ENCODE results near the gene DAB1. TPM values are rescaled to one million over a fixed set of nuclear protein-coding genes. Genes with fewer than 3 reads are reported as not detected.
"Not testable (repeated sequence)": the region's sequence is repeated elsewhere in the genome, so short reads cannot be mapped to it uniquely, and the experiment has no call there.

The DAB1 gene
- total RNA-seq, 1 donor from 2014 or later: not detected

DNA sequence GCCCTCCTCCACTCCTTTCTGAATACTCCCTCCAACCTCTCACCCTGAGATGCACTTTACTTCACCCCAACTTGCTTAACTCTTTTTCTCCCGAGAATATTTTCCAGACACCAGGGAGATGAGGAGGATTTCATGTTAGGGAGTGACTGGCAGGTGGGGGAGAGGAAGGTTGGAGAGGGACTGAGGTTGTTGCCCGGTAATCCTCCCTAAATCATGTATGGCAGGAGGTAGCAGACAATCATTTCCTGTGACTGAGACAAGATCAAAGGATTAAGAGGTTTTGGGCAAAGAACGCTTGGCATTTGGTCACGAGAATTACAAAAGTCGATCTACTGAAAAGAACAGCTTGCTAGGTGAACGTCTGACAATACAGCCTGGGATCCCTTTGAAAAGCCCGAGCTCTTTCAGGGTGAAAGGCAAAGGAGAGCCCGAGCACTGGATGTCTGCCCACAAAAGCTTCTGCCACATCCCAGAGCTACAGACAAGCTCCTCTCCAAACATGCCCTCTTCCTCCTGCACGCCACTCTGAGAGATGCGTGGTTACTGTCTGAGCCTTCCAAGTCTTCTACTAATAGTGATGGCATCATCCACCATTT is 154.1 kb downstream of the DAB1 start:
- DNase-seq: no peak

DNA sequence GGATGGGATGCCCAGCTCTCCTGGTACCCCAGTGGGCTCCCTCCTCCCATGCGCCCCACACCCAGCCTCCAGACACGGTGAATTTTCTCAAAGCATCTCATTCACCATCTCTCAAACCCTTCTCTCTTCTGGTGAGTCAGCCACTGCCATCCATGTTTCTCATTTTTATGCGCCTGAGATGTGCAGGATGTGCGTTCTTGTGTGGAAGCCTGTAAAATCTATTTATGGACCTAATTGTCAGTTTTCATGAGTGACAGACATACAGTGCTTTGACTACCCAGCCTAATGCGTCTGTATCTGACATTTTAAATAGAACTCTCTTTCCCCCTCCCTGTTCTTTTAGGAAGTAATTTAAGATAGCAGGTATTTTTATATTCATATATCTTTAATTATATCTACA is 158.8 kb downstream of the DAB1 start:
- DNase-seq: no peak

GRCh38 chr1:57262472-57262871 is 161.4 kb downstream of the DAB1 start:
- no peak for DNase-seq

DNA sequence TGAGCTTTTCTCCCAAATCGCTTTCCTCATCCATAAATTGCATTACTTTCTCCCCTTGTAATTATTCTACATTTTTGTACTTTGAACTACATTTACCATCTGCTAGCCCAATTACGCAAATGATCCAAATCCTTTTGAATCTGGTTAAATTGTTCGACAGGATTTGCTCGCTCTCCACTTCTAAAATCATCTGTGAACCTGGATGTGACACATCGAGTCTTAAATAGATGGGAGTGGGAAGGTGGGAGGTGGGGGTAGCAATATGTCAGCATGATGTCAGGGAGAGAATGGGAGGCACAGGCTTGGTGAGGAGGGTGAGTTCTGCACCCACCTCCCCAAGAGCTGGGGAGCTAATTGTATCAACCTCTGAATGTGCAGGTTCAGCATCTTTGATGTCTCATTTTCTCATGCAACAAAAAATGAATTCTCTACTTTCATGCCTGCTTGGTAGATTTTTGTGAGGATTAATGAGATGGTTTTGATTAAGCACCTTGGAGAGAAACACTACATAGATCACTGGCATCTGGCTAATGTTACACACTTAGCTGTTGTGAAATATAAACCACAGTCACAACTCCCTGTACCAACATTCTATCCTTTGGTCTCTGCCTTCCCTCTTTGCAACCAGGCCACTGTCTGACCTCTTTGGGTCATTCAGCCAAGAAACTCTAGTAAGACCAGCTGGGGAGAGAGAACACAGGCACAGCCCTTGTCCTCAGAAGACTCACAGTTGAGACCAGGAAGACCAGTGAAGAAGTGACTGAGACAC is 165.1 kb downstream of the DAB1 start:
- DNase-seq: no peak

- DNase-seq: no peak
These were observed 167.9 kb downstream of the DAB1 start for GRCh38 chr1:57255945-57256344.

DNA sequence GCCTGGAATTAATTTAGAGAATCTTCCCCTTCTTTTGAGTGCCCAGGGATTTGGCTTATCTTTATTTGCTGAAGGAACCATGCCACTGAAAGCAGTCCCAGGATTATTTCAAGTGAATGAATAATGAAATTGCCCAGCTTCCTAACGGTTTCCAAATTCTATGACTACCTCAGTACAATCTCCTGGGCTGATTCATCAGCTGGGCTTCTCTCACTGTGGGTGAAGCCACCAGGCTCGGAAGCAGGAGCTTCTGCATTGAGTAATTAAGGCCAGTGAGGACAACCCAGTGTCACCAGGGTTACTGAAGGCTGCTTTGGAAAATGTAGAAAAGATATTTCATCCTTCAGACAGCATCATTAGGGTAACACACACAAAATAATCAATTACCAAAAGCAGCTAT is 169.8 kb downstream of the DAB1 start:
- DNase-seq: no peak

- DNase-seq: no peak
These were observed 171.1 kb downstream of the DAB1 start for GRCh38 chr1:57252597-57253294.

- no peak for DNase-seq
These were observed 173.8 kb downstream of the DAB1 start for GRCh38 chr1:57250021-57250420.

GRCh38 chr1:57249511-57249910 is 174.3 kb downstream of the DAB1 start:
- DNase-seq: no peak

GRCh38 chr1:57248830-57249229 is 175.0 kb downstream of the DAB1 start:
- DNase-seq: no peak

GRCh38 chr1:57238233-57238781 is 185.6 kb downstream of the DAB1 start:
- no peak for DNase-seq

GRCh38 chr1:57235730-57236510 is 187.9 kb downstream of the DAB1 start:
- no peak for DNase-seq

- DNase-seq: no peak
These were observed 189.4 kb downstream of the DAB1 start for GRCh38 chr1:57234459-57234858.

- DNase-seq: no peak
These were observed 191.4 kb downstream of the DAB1 start for GRCh38 chr1:57232500-57232899.

DNA sequence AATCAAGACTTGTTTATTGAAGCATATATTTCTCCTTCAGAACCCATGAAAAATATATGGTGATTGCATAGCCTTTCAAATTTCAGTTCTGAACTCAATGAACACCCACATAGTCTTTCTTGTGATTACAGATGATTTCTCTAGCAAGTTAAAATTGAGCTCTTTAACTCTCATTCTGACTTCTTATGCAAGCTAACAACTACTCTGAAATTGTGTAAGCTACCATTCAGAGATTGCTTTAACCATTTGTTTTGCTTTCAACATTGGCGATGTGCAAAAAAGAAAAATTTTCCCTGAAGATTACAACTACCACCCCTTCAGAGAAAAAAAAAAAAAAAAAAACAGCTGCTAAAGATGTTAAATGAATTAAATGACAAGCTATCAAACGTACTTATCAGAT is 193.9 kb downstream of the DAB1 start:
- DNase-seq: no peak

DNA sequence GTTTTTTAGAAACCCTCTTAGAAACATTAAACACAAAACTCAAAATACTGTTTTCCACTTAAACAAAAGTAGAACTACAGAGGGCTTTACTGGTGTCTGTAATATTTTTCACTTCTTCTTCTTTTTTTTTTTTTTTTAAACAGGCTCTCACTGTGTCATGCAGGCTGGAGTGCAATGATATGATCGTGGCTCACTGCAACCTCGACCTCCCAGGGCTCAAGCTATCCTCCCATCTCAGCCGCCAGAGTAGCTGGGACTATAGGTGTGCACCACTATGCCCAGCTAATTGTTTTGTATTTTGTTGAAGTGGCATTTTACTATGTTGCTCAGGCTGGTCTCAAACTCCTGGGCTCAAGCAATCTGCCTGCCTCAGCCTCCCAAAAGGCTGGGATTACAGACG is 194.8 kb downstream of the DAB1 start:
- no peak for DNase-seq

DNA sequence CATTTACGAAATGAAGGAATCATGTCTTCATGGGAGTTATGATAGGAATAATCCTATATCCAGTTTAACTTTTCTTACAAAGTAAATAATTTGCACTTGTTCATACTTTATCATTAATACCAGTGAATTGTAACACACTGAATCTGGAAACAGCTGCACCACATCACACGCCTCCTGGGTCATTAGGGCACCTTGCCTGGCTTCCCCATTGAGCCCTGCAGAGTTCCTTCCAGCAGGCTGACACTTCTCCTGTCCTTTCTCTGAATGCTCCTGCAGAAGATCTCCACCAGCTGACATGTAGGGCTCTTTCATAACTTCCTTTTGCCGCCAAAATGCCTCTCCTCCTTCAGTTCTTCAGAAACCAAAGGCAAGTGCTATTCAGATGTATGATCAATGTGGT is 201.1 kb downstream of the DAB1 start:
- DNase-seq: no peak

DNA sequence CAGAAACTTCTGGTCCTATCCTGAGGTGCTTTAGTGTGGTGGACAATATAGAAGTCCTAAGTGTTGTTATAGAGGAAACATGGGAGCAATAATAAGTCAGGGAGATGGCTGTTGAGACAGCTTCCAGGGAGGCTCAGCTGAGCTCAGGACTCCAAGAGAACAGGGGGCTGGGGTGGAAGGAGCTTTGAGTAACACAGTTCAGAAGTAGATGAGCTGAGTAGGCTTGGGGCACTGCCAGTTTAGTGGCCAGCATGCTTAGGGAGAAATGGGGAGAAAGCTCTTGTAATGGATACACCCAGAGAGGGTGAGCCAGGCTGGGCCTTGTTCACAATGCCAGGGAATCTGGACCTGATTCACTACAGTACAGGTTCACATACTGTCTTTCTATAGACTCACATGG is 201.6 kb downstream of the DAB1 start:
- no peak for DNase-seq

- not testable (repeated sequence) for DNase-seq
These were observed 203.0 kb downstream of the DAB1 start for GRCh38 chr1:57220905-57221304.

DNA sequence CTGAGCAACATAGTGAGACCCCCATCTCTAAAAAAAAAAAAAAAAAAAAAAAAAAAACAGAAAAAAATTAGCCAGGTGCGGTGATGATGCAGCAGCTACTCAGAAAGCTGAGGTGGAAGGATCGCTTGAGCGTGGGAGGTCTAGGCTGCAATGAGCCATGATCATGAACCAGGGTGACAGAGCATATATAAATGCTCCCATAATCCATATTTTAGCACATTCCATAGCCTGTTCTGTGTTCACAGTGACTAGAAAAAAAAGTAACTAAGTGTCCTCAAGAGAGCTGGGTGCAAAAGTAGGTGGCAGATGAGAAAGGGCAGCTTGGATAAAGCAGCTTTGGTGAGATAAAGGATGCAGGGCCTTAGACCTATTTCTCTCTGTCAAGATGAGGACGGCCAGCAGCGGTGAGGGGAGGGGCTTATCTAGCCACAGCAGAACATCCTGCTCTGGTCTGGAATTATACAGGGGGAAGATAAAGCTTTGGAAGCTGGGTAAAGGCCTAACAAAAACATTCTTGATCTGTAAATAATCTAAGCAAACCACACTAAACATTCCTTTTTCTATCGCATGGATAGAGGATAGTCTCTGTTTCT is 205.3 kb downstream of the DAB1 start:
- no peak for DNase-seq

DNA sequence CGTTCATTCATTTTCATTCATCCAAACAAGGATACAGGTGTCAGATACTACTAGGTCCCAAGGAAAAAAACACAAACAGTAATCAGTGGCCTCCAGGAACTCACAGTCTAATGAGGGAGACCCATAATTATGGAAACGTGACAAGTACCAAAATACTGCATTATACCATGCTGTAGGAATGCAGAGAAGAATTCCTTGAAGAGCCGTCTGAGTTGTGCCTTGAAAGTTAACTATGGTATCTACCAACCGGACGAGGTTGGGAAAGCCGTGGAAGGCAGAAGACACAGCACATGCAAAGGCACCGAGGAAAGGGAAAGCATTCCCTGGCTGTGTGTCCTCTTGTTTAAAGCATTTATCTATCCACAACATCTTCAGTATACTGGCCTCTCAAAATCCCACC is 206.0 kb downstream of the DAB1 start:
- DNase-seq: no peak

DNA sequence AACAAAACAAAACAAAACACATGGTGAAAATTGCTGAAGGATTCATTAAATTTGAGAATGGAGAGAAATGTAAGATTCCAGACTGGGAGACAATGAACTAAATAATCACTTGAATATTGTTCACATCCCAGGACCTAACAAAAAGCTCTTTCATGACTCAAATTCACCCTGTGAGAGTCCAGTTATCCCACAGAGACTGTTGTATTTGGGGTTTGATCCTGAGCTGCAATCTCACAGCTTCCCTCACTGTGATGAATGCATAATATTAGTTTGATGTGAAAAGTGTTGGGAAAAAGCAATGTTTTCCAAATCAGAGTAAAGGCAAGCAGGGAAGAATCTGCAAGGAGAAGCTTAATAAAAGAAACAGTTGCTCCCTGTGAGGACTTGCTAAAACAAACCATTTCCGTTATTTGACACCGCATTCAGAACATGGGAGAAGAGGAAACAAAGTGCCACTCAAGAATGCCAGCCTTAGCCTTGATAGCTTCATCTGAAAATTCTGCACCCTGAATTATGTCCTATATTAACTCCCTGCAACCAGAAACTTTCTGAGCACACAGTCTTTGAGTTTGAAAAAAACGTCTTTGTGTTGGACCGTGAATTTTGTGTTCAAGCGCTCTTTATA is 208.8 kb downstream of the DAB1 start:
- DNase-seq: no peak
